ENCODE results near the gene GJB1.
A peak's percentile ranks its signal among the peaks of the same experiment; 100 is the strongest.
"Not testable (repeated sequence)": the region's sequence is repeated elsewhere in the genome, so short reads cannot be mapped to it uniquely, and the experiment has no call there.

GJB1 gene

GRCh38 chrX:71254092-71254963, 31.3 kb downstream of the GJB1 start, which contains the start of gene ZMYM3:
Gene ZMYM3 (minus strand): TSS chrX:71254140. CDS start chrX:71253255, 885 bp downstream.
- DNase-seq (ENCODE audit: low spot score) (peak; percentile 69), ATAC-seq (ENCODE audit: low read depth) (peak; percentile 92)
- H3K27me3 ChIP-seq (ENCODE audit: insufficient read depth, poor library complexity, severe bottlenecking), result no peaks in the 10 kb centered on the region
- H3K4me1 ChIP-seq (ENCODE audit: insufficient read depth, poor library complexity, severe bottlenecking), result no peaks in the 10 kb centered on the region
- no peaks in the 10 kb centered on the region; the same call in 1 of the 2 replicates for H3K36me3 ChIP-seq (ENCODE audit: low read depth)
- peak within 1 kb of the TSS; percentile 31 for H3K27ac ChIP-seq (ENCODE audit: poor library complexity, severe bottlenecking)
- no peaks in the 10 kb centered on the region for H3K9me3 ChIP-seq (ENCODE audit: severe bottlenecking)
- TF ChIP-seq CTCF (IDR thresholded peaks at IDR 0.05; ENCODE audit: poor library complexity, severe bottlenecking), result no peak
- peak within 1 kb of the TSS; percentile 67 for H3K4me3 ChIP-seq (ENCODE audit: severe bottlenecking)

- H3K9me3 ChIP-seq (ENCODE audit: severe bottlenecking), result no peaks in the 10 kb centered on the region
- H3K36me3 ChIP-seq (ENCODE audit: low read depth), result no peaks in the 10 kb centered on the region
- TF ChIP-seq CTCF (IDR thresholded peaks at IDR 0.05; ENCODE audit: poor library complexity, severe bottlenecking), result no peak
- no peak overlapping the region for H3K27ac ChIP-seq (ENCODE audit: poor library complexity, severe bottlenecking)
- no peaks in the 10 kb centered on the region for H3K27me3 ChIP-seq (ENCODE audit: insufficient read depth, poor library complexity, severe bottlenecking)
- no peak for DNase-seq (ENCODE audit: low spot score)
- ATAC-seq (ENCODE audit: low read depth), result no peak
- no peaks in the 10 kb centered on the region for H3K4me1 ChIP-seq (ENCODE audit: insufficient read depth, poor library complexity, severe bottlenecking)
- no peak overlapping the region for H3K4me3 ChIP-seq (ENCODE audit: severe bottlenecking)
Measured at GRCh38 chrX:71256051-71256450, 33.0 kb downstream of the GJB1 start.

GRCh38 chrX:71256856-71257255, 33.8 kb downstream of the GJB1 start:
- no peaks in the 10 kb centered on the region for H3K4me1 ChIP-seq (ENCODE audit: insufficient read depth, poor library complexity, severe bottlenecking)
- H3K27me3 ChIP-seq (ENCODE audit: insufficient read depth, poor library complexity, severe bottlenecking), result no peaks in the 10 kb centered on the region
- H3K4me3 ChIP-seq (ENCODE audit: severe bottlenecking), result no peak overlapping the region
- ATAC-seq (ENCODE audit: low read depth) (no peak), DNase-seq (ENCODE audit: low spot score) (no peak)
- TF ChIP-seq CTCF (IDR thresholded peaks at IDR 0.05; ENCODE audit: poor library complexity, severe bottlenecking), result no peak
- H3K9me3 ChIP-seq (ENCODE audit: severe bottlenecking), result no peaks in the 10 kb centered on the region
- no peaks in the 10 kb centered on the region for H3K36me3 ChIP-seq (ENCODE audit: low read depth)
- no peak overlapping the region for H3K27ac ChIP-seq (ENCODE audit: poor library complexity, severe bottlenecking)

GRCh38 chrX:71268624-71269023, 45.6 kb downstream of the GJB1 start:
- H3K4me3 ChIP-seq (ENCODE audit: severe bottlenecking); ATAC-seq (ENCODE audit: low read depth); H3K9me3 ChIP-seq (ENCODE audit: severe bottlenecking); H3K27ac ChIP-seq (ENCODE audit: poor library complexity, severe bottlenecking); H3K4me1 ChIP-seq (ENCODE audit: insufficient read depth, poor library complexity, severe bottlenecking); DNase-seq (ENCODE audit: low spot score); H3K27me3 ChIP-seq (ENCODE audit: insufficient read depth, poor library complexity, severe bottlenecking); H3K36me3 ChIP-seq (ENCODE audit: low read depth): not testable (repeated sequence)

- Histone ChIP-seq H3K36me3 (ENCODE audit: low read depth) (no peaks in the 10 kb centered on the region), H3K4me3 (ENCODE audit: severe bottlenecking) (no peak overlapping the region), H3K9me3 (ENCODE audit: severe bottlenecking) (no peaks in the 10 kb centered on the region), H3K27ac (ENCODE audit: poor library complexity, severe bottlenecking) (no peak overlapping the region), H3K27me3 (ENCODE audit: insufficient read depth, poor library complexity, severe bottlenecking) (no peaks in the 10 kb centered on the region), H3K4me1 (ENCODE audit: insufficient read depth, poor library complexity, severe bottlenecking) (no peaks in the 10 kb centered on the region)
- DNase-seq (ENCODE audit: low spot score) (no peak), ATAC-seq (ENCODE audit: low read depth) (no peak)
- no peak for TF ChIP-seq CTCF (IDR thresholded peaks at IDR 0.05; ENCODE audit: poor library complexity, severe bottlenecking)
Measured at GRCh38 chrX:71269801-71270395, 46.9 kb downstream of the GJB1 start.

GRCh38 chrX:71272313-71272712, 49.3 kb downstream of the GJB1 start:
- ATAC-seq (ENCODE audit: low read depth); H3K27ac ChIP-seq (ENCODE audit: poor library complexity, severe bottlenecking): not testable (repeated sequence)

More at GRCh38 chrX:71272313-71272712, 49.3 kb downstream of the GJB1 start:
- H3K9me3 ChIP-seq (ENCODE audit: severe bottlenecking); H3K36me3 ChIP-seq (ENCODE audit: low read depth); H3K4me1 ChIP-seq (ENCODE audit: insufficient read depth, poor library complexity, severe bottlenecking); H3K4me3 ChIP-seq (ENCODE audit: severe bottlenecking); DNase-seq (ENCODE audit: low spot score); H3K27me3 ChIP-seq (ENCODE audit: insufficient read depth, poor library complexity, severe bottlenecking): not testable (repeated sequence)

Data from RWPE2 (cell line).